ENCODE data around the gene SLN.

Gene SLN

GRCh38 chr11:107719073-107719472 lies 7.2 kb upstream of the SLN start:
- DNase-seq, result no peak

- DNase-seq, result no peak
Observed at GRCh38 chr11:107716884-107717532, 5.2 kb upstream of the SLN start.

- DNase-seq, result no peak
Observed at GRCh38 chr11:107713009-107713408, 1.2 kb upstream of the SLN start.

GRCh38 chr11:107710301-107710700 lies 1.6 kb downstream of the SLN start:
- DNase-seq, result no peak

GRCh38 chr11:107708792-107709191 lies 3.1 kb downstream of the SLN start:
- DNase-seq, result no peak

- DNase-seq, result no peak
Observed at GRCh38 chr11:107707807-107708206, 4.0 kb downstream of the SLN start.

- DNase-seq, result no peak
Observed at GRCh38 chr11:107707215-107707671, 4.6 kb downstream of the SLN start.

- no peak for DNase-seq
Observed at GRCh38 chr11:107706531-107706930, 5.3 kb downstream of the SLN start.

GRCh38 chr11:107705027-107705426 lies 6.8 kb downstream of the SLN start:
- no peak for DNase-seq

GRCh38 chr11:107704451-107704850 lies 7.4 kb downstream of the SLN start:
- no peak for DNase-seq

- no peak for DNase-seq
Observed at GRCh38 chr11:107702723-107703122, 9.1 kb downstream of the SLN start.

- no peak for DNase-seq
Observed at GRCh38 chr11:107702109-107702660, 9.7 kb downstream of the SLN start.

GRCh38 chr11:107699371-107700285 lies 12.2 kb downstream of the SLN start:
- DNase-seq, result no peak

- DNase-seq, result no peak
Observed at GRCh38 chr11:107697291-107697690, 14.6 kb downstream of the SLN start.

GRCh38 chr11:107696140-107696539 lies 15.7 kb downstream of the SLN start:
- DNase-seq, result no peak

- no peak for DNase-seq
Observed at GRCh38 chr11:107695446-107695845, 16.4 kb downstream of the SLN start.

- no peak for DNase-seq
Observed at GRCh38 chr11:107691000-107691750, 20.7 kb downstream of the SLN start.

GRCh38 chr11:107689317-107690202 lies 22.3 kb downstream of the SLN start:
- no peak for DNase-seq

GRCh38 chr11:107688322-107688918 lies 23.4 kb downstream of the SLN start:
- DNase-seq, result no peak

- DNase-seq, result no peak
Observed at GRCh38 chr11:107683807-107684206, 28.0 kb downstream of the SLN start.

GRCh38 chr11:107683061-107683460 lies 28.8 kb downstream of the SLN start:
- no peak for DNase-seq

GRCh38 chr11:107682572-107682971 lies 29.3 kb downstream of the SLN start:
- DNase-seq, result no peak

All from cerebellar nuclear complex (tissue), 1 donor.